Stimulated activated CD4-positive, alpha-beta T cell treated with anti-CD3 and anti-CD28 coated beads, TNF-alpha, amount 100 ng/mL, for 48 hours (primary cell): ENCODE data around the gene NR1H2.
"Not testable (repeated sequence)": the region's sequence is repeated elsewhere in the genome, so short reads cannot be mapped to it uniquely, and the experiment has no call there.

ENCODE experiments used
- DNase-seq, 3 donors: peaks; one replicate each; pipeline ENCODE4 v3.0.0-alpha.2; 2020; ENCODE audit warnings: low read depth in 3 of 3

Gene NR1H2

DNA sequence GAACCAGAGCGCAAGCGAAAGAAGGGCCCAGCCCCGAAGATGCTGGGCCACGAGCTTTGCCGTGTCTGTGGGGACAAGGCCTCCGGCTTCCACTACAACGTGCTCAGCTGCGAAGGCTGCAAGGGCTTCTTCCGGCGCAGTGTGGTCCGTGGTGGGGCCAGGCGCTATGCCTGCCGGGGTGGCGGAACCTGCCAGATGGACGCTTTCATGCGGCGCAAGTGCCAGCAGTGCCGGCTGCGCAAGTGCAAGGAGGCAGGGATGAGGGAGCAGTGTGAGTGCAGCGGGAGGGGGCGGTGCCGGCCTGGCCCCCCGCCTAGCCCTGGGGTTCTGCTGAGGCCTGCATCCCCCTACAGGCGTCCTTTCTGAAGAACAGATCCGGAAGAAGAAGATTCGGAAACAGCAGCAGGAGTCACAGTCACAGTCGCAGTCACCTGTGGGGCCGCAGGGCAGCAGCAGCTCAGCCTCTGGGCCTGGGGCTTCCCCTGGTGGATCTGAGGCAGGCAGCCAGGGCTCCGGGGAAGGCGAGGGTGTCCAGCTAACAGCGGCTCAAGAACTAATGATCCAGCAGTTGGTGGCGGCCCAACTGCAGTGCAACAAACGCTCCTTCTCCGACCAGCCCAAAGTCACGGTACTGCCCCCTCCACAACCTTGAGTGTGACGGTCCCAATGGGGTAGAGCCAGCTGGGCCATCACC is 2.1 kb downstream of the NR1H2 start:
- DNase-seq: no peak

- no peak for DNase-seq
Measured at GRCh38 chr19:50378863-50379236, 2.6 kb downstream of the NR1H2 start.

- DNase-seq: no peak
Measured at GRCh38 chr19:50379602-50380001, 3.3 kb downstream of the NR1H2 start.

GRCh38 chr19:50380137-50380536 is 3.9 kb downstream of the NR1H2 start:
- DNase-seq: no peak

GRCh38 chr19:50380751-50381151 is 4.5 kb downstream of the NR1H2 start:
- no peak for DNase-seq

DNA sequence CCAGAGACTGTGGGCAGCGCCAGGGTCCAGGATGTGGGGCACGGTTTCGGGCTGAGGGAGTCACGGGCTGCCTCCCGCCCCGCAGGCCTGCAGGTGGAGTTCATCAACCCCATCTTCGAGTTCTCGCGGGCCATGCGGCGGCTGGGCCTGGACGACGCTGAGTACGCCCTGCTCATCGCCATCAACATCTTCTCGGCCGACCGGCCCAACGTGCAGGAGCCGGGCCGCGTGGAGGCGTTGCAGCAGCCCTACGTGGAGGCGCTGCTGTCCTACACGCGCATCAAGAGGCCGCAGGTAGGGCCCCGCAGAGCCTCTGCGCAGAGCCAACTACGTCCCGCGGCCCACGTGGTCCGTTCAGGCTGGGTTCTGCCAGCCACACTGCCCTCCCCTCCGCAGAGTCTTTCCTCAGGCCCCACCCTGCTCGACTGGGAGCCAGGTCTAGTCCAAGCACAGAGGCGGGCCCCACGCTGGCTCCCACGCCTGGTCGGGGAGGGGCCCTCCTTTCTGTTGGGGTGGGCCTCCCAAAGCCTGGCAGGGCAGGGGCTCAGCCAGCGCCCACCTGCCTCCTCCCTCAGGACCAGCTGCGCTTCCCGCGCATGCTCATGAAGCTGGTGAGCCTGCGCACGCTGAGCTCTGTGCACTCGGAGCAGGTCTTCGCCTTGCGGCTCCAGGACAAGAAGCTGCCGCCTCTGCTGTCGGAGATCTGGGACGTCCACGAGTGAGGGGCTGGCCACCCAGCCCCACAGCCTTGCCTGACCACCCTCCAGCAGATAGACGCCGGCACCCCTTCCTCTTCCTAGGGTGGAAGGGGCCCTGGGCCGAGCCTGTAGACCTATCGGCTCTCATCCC is 5.8 kb downstream of the NR1H2 start:
- DNase-seq: no peak

DNA sequence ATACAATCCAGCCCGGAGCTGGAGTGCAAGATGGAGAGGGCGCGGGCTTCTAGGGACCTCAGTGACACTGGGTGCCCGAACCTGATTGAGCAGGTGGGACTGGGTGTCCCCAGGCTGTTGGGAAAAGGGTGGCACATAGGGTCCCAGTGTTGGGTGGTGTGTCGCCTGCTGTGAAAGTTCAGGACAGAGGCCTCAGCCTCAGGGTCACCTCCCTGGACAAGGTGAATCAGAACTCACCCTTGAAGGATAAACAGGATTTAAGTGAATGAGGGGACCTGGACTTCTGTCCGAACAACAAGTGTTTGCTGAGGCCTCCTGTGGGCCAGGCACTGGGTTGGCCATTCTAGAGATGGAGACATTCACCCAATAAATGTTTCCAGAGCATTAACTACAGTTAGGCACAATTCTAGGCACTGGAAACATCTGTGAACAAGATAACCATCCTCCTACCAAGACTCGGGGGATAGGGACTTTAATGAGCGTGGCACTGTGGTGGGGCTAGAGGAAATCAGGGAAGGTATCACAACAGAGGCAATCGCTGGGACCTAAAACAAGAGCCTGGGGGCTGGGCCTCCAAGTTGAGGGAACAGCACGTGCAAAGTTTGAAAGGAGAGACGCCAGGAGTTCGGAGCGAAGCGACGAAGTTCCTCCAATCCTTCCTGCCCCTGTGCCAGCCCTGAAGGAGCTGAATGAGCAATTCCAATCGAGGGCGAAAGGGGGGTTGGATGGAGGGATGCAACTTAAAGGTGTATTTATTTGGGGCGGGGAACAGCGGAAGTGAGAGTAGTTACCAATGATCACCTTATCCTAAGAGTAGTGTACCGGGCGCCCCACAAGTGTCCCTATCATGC is 7.0 kb downstream of the NR1H2 start:
- no peak for DNase-seq

DNA sequence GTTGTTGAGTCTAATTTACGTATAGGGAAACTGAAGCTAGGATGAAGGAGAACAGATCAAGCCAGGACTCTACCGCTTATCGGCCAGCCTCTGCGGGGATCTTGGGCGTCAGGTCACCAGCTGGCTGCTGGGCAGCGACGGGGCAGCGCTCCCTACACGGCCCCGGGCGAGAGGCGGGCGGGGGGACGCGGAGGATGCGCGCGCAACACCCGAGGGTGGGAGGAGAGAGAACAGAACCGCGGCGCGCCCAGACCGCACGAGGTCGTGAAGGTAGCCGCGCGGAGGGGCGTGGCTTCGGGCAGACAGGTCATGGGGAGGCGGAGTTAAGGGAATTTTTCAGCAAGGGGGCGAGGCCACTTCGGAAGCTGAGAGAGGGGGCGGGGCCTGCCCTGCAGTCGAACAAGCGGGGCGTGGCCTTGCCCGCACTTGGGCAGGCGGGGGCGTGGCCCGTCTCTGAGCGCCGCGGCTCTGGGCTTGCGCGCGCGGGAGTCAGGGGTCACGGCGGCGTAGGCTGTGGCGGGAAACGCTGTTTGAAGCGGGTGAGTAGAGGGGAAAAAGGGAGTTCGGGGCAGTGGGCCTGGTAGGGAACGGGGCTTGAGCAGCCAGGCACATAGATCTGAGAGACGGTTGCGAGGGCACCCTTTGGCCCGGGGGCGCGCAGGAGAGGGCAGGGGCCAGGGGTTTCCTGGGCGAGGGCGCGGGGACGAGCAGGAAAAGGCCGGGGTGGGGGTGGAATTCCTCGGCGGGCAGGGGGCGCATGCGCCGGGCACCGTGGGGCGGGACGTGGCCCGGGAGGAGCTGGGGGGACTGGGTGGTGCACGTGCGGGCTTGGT is 7.8 kb downstream of the NR1H2 start, which contains the start of gene POLD1:
POLD1 (plus strand) TSS at position 496 of the 833 bp plus-strand sequence. CDS start 14,505 bp downstream, outside the sequence.
- DNase-seq: peak; percentile 98 to 99 (median 98)

- no peak for DNase-seq
Measured at GRCh38 chr19:50384685-50385535, 8.7 kb downstream of the NR1H2 start.

DNA sequence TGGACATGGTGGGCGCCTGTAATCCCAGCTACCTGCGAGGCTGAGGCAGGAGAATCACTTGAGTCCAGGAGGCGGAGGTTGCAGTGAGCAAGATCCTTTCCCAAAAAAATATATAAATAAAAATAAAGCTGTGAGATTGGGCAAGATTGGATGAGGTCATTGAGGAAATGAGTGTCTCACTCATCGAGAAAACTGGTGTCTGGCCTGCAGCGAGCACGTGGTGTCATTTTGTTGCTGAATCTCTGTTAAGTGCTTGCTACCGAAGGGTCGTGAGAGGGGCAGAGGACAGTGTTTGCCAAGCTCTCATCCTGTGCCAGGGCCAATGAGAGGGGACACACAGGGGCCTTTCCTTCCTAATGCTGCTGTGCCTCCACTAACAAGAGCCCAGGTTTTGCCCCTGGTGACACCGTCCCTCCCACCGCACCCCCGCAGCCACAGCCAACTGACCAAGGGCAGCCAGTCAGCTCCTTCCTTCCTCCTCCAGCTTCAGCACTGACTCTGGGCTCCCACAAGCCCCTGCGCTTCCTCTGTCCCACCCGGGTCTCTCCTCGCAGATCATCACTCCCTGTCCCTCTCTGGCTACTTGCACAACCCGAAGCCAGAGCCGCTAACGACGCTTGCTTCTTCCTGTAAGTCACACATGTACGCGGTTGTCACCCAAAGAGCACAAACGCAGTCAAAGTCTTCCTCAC is 11.1 kb downstream of the NR1H2 start:
- no peak for DNase-seq

DNA sequence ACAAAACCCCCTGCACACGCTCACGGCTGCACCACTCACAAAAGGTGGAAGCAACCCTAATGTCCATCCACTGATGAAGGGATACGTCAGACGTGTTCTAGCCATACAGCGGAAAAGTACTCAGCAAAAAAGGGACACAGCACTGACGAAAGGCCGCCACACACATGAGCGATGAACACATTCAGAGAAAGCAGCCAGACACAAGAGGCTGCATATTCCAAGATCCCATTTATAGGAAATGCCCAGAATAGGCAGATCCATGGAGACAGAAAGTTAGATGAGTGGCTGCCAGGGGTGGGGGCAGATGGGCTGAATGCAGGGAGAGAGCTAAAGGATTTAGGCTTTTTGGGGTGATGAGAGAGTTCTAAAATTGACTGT is 11.6 kb downstream of the NR1H2 start:
- no peak for DNase-seq

GRCh38 chr19:50390295-50390694 is 14.0 kb downstream of the NR1H2 start:
- DNase-seq: not testable (repeated sequence)

DNA sequence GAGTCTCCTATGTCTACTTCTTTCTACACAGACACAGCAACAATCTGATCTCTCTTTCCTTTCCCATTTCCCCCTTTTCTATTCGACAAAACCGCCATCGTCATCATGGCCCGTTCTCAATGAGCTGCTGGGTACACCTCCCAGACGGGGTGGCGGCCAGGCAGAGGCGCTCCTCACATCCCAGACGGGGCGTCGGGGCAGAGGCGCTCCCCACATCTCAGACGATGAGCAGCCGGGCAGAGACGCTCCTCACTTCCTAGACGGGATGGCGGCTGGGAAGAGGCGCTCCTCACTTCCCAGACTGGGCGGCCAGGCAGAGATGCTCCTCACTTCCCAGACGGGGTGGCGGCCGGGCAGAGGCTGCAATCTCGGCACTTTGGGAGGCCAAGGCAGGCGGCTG is 14.7 kb downstream of the NR1H2 start:
- not testable (repeated sequence) for DNase-seq

DNA sequence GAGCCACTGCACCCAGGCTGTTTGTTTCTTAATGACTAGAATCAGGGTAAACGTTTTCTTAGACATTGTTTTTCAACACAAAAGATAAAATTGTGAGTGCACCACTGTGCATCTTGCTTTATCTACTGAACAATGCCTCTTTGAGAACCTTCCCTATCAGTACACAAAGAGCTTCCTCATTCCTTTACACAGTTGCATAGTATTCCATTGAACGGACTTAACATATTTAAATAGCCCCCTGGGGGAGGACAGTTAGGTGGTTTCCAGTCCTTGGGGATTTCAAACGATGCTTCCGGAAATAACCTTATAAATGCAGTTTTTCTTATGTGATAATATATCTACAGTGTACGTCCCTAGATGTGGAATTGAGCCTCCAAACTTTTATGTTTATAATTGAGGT is 16.5 kb downstream of the NR1H2 start:
- DNase-seq: no peak

DNA sequence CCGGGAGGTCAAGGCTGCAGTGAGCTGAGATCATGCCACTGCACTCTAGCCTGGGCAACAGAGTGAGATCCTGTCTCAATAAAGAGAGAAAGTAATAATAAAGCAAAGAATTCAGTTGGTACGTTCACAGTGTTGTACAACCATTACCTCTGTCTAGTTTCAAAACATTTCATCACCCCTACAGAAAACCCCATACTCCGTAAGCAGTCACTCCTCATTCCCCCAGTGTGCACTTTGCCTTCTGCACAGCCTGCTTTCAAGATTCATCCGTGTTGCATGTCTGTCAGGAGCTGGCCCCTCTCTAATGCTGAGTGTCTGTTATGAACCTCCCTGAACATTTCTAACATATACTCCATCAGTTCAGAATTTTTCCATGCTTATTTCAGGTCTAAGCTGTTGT is 17.3 kb downstream of the NR1H2 start:
- no peak for DNase-seq

GRCh38 chr19:50394017-50394416 is 17.8 kb downstream of the NR1H2 start:
- no peak for DNase-seq

DNA sequence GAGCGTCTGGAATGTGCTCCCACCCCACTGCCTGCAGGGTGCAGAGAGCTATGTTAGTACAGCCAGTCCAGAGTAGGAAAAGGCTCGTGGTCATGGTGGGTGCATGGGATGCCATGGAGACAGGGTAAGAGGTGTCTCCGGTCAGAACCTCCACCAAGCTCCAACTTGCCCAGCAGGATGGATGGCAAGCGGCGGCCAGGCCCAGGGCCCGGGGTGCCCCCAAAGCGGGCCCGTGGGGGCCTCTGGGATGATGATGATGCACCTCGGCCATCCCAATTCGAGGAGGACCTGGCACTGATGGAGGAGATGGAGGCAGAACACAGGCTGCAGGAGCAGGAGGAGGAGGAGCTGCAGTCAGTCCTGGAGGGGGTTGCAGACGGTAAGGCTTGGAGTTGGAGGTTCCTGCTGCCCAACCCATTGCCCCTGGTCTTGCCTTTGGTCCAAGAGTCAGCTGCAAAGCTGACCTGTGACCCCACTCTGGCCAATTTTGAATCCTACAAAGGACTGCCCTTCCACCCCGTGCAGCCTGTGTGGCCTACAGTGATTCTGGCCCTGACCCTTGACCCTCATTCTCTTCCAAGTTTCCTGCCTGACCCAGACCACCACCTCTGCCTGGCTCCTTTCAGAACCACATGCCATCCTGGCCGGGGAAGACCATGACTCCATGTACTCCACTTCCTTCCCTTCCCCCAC is 22.6 kb downstream of the NR1H2 start:
- DNase-seq: no peak

DNA sequence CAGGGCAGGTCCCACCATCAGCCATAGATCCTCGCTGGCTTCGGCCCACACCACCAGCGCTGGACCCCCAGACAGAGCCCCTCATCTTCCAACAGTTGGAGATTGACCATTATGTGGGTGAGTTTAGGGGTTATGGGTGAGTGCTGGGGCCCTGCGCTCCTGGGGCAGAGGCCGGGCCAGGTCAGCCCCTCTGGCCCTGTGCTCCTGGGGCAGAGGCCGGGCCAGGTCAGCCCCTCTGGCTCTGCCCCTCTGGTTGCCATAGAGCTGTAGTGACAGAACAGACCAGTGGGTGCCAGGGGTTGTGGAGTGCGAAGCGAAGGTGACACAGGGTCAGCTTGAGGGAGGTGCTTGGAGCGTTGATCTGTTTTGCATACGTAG is 23.1 kb downstream of the NR1H2 start:
- no peak for DNase-seq
